Adrenal gland (tissue), 5 donors: ENCODE data around the gene SETD6.

Experiments
- POLR2A ChIP-seq, 2 donors: fragments of 450-650 bp; IDR thresholded peaks; one replicate each; pipeline ENCODE4 v1.6.1; 2017; ENCODE audit warnings: antibody characterized with exemption in 2 of 2, mild to moderate bottlenecking in 2 of 2, moderate library complexity in 1 of 2
- TF ChIP-seq, protein P1 (sequence below), 6 experiments: fragments of 450-650 bp in 4 of 6; fragments of 200-600 bp in 2 of 6; sonication (generic) in 1 of 6; IDR thresholded peaks; 1 replicate in 5 of 6; 2 replicates in 1 of 6; pipeline versions ENCODE4 v1.5.1 to v1.8.0; 2016 to 2021; ENCODE audit warnings: antibody characterized with exemption in 6 of 6, mild to moderate bottlenecking in 2 of 6, moderate library complexity in 1 of 6
- donor health status: DM: no; HTN: no; CAD: no.

DNA sequence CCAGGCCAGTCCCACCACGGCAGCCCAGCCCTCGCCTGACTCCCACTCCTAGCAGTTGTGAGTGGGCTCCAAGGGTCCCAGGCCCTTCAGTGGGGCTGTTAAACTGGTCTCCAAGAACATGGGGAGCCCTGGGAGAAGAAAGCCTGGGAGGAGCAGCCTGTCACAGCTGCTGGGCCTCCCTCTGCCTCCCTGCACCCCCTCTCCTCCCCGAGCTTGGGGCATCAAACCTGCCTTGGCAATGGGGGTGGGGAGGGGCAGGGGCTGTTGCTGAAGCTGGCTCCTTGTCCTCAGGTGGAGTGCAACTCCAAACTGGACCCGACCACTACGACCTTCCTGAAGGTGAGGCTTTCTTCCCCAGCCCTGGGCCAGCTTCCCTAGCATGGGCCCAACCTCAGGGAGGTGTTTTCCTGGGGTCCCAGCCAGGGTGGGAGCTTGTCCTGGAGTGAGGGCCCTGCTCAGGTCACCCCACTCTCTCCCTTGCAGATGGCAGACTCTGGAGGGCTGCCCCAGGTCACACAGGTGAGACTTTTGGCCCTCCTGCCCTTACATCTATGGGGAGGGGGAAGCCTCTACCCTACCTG, 6.6 kb upstream of the SETD6 start:
- TF ChIP-seq, protein P1, sequence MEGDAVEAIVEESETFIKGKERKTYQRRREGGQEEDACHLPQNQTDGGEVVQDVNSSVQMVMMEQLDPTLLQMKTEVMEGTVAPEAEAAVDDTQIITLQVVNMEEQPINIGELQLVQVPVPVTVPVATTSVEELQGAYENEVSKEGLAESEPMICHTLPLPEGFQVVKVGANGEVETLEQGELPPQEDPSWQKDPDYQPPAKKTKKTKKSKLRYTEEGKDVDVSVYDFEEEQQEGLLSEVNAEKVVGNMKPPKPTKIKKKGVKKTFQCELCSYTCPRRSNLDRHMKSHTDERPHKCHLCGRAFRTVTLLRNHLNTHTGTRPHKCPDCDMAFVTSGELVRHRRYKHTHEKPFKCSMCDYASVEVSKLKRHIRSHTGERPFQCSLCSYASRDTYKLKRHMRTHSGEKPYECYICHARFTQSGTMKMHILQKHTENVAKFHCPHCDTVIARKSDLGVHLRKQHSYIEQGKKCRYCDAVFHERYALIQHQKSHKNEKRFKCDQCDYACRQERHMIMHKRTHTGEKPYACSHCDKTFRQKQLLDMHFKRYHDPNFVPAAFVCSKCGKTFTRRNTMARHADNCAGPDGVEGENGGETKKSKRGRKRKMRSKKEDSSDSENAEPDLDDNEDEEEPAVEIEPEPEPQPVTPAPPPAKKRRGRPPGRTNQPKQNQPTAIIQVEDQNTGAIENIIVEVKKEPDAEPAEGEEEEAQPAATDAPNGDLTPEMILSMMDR (IDR thresholded peaks at IDR 0.05) = no peak
- no peak for TF ChIP-seq POLR2A (IDR thresholded peaks at IDR 0.05)
